ENCODE results near the gene GBE1. TPM values are rescaled to one million over a fixed set of nuclear protein-coding genes. Genes with fewer than 3 reads are reported as not detected.

GBE1 gene
- total RNA-seq, 2 experiments from 2014 or later = 37.5 to 41.1 TPM

DNA sequence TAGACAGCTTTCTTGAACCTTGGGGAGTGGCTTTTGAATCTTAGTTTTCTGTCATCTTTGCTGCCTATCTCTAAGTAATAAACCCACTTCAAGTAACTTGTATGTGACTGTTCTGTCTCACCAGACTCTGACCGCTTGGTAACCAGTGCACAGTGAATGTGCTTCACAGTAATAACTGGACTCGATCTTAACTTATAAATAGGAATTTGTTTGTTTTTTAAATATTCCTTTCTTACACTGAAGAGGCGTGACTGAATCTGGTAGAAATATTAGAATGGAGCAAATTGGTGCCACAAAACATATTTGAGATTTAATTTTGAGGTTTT, 318.0 kb downstream of the GBE1 start:
- Mint-ChIP-seq H3K36me3 (no peaks in the 10 kb centered on the region), H3K9me3 (no peaks in the 10 kb centered on the region), H3K4me3 (no peak overlapping the region), H3K27ac (no peak overlapping the region), H3K4me1 (no peaks in the 10 kb centered on the region), H3K27me3 (no peaks in the 10 kb centered on the region)
- POLR2A ChIA-PET = no interaction called here
- DNase-seq = no peak
- no peak for ATAC-seq (ENCODE audit: low read depth)

DNA sequence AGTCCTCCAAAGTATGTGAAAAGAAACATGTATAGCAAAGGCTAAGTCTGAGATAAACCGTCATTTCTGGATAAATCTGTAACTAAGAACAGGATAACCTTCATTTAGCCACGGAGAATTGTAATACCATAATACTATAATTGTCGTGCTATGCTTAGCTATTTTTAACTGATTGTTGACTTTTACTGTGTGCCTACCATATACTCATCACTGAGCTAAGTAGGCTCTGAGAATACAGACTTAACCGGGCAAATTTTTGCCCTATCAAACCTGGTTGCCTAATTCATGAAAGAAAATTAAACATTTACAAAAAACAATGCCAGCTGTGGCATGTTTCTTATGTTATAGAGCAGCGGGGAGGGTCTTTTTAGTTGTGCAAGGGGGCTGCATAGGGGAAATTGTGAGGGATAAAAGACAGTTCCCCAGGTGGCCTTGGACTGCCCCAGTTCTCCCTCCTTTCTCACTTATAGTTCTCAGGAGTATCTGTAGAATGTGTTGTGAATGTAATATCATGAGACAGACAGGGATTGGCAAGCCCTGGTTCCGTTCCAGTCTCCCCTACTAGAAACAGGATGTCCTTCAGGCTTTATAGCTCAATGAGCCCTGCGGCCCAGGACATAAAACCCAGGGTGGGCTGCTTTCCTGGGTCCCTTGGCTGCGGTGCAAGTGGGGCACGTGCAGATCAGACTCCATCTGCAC, 318.5 kb downstream of the GBE1 start:
- no peak for DNase-seq
- Mint-ChIP-seq H3K9me3 (no peaks in the 10 kb centered on the region), H3K27me3 (no peaks in the 10 kb centered on the region), H3K4me1 (no peaks in the 10 kb centered on the region), H3K4me3 (no peak overlapping the region), H3K36me3 (no peaks in the 10 kb centered on the region), H3K27ac (no peak overlapping the region)
- POLR2A ChIA-PET = no interaction called here
- ATAC-seq (ENCODE audit: low read depth) = no peak

DNA sequence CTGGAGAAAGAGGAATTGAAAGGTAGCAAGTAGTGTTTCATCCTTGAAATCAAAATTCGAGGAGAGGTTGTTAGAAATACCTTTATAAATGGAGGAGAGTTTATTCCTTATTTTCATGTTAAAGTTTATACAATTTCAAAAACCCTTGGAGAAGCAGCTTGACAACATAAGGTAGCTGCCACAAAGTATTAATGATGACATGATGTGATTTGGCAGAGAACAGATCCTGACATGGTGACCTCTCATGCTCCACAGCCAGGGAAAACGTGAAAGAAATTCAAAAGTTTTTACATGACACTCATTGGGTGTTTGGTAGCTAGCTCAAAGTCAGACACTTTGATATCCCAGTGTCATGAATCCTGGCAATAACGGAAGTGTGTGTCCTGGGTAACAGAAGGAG, 320.8 kb downstream of the GBE1 start:
- no peaks in the 10 kb centered on the region for H3K4me1 Mint-ChIP-seq
- no peaks in the 10 kb centered on the region for H3K9me3 Mint-ChIP-seq
- POLR2A ChIA-PET = no interaction called here
- ATAC-seq (ENCODE audit: low read depth) (no peak), DNase-seq (no peak)
- H3K36me3 Mint-ChIP-seq = no peaks in the 10 kb centered on the region
- H3K4me3 Mint-ChIP-seq = no peak overlapping the region
- no peaks in the 10 kb centered on the region for H3K27me3 Mint-ChIP-seq
- no peak overlapping the region for H3K27ac Mint-ChIP-seq

Data from activated naive CD8-positive, alpha-beta T cell treated with anti-CD3 and anti-CD28 coated beads, Interleukin-2, amount 10 ng/mL, durations not matched to agents 7 days and 5 days (primary cell).